Loucy (cell line): ENCODE results near the gene IGSF23.

Source experiments
- H2AFZ ChIP-seq: fragments of 200-600 bp; sonication (generic); 2 replicates; pipeline ENCODE4 v1.6.0; 2016; ENCODE audit warnings: antibody characterized with exemption, mild to moderate bottlenecking, low read length, moderate library complexity
- H3F3A ChIP-seq: fragments of 200-600 bp; 2 replicates; pipeline ENCODE4 v1.6.0; 2016; ENCODE audit warnings: antibody characterized with exemption, low read depth, mild to moderate bottlenecking
- H3K27me3 ChIP-seq: fragments of 200-600 bp; sonication (generic); 2 replicates; pipeline ENCODE4 v1.6.1; 2014; ENCODE audit warnings: low read length, mild to moderate bottlenecking; ENCODE audit not compliant: insufficient read depth, poor library complexity, severe bottlenecking
- H3K36me3 ChIP-seq: fragments of 200-600 bp; sonication (generic); 2 replicates; pipeline ENCODE4 v1.6.1; 2016; ENCODE audit warnings: low read length; ENCODE audit not compliant: insufficient read depth
- H3K4me1 ChIP-seq: fragments of 200-600 bp; sonication (generic); 2 replicates; pipeline ENCODE4 v1.5.1; 2014; ENCODE audit warnings: low read length, mild to moderate bottlenecking; ENCODE audit not compliant: insufficient read depth, poor library complexity, severe bottlenecking
- H3K4me2 ChIP-seq: fragments of 200-600 bp; sonication (generic); 2 replicates; pipeline ENCODE4 v1.6.0; 2014; ENCODE audit warnings: antibody characterized with exemption, low read length, low read depth, mild to moderate bottlenecking; ENCODE audit not compliant: poor library complexity, severe bottlenecking
- H3K4me3 ChIP-seq: fragments of 200-600 bp; sonication (generic); 2 replicates; pipeline ENCODE4 v1.5.1; 2014; ENCODE audit warnings: low read length, mild to moderate bottlenecking, mixed read lengths; ENCODE audit not compliant: poor library complexity, severe bottlenecking
- H3K79me2 ChIP-seq: fragments of 200-600 bp; sonication (generic); 2 replicates; pipeline ENCODE4 v1.6.1; 2014; ENCODE audit warnings: low read length; ENCODE audit not compliant: insufficient read depth
- H3K9ac ChIP-seq: fragments of 200-600 bp; sonication (generic); 2 replicates; pipeline ENCODE4 v1.6.0; 2014; ENCODE audit warnings: mild to moderate bottlenecking, low read depth, low read length, moderate library complexity; ENCODE audit not compliant: poor library complexity, severe bottlenecking
- H3K9me2 ChIP-seq: fragments of 200-600 bp; sonication (generic); replicated peaks from 2 replicates; pipeline ENCODE4 v1.6.1; 2016; ENCODE audit warnings: low read depth, low read length, mixed read lengths
- H3K9me3 ChIP-seq: fragments of 200-600 bp; sonication (generic); 2 replicates; pipeline ENCODE4 v1.6.1; 2014; ENCODE audit warnings: mild to moderate bottlenecking, antibody characterized with exemption, low read length, low read depth; ENCODE audit not compliant: insufficient read depth
- H4K20me1 ChIP-seq: fragments of 200-600 bp; sonication (generic); 2 replicates; pipeline ENCODE4 v1.6.0; 2014; ENCODE audit warnings: antibody characterized with exemption, low read length, mild to moderate bottlenecking; ENCODE audit not compliant: insufficient read depth, poor library complexity, severe bottlenecking
- CTCF ChIP-seq: fragments of 200-600 bp; sonication (generic); conservative IDR thresholded peaks from 2 replicates; pipeline ENCODE4 v1.5.1; 2014; ENCODE audit warnings: mild to moderate bottlenecking, antibody characterized with exemption, low read length
- EZH2phosphoT487 ChIP-seq: fragments of 200-600 bp; IDR thresholded peaks from 2 replicates; pipeline ENCODE4 v1.6.1; 2018; ENCODE audit warnings: antibody characterized with exemption, mild to moderate bottlenecking, moderate library complexity, borderline replicate concordance

Gene IGSF23

GRCh38 chr19:44685877-44686276 is 72.5 kb downstream of the IGSF23 start:
- H2AFZ ChIP-seq: no peak overlapping the region
- no peak overlapping the region for H3K4me2 ChIP-seq
- no peaks in the 10 kb centered on the region for H3F3A ChIP-seq
- H3K9ac ChIP-seq: no peak overlapping the region
- no peaks in the 10 kb centered on the region for H3K79me2 ChIP-seq
- no peaks in the 10 kb centered on the region for H4K20me1 ChIP-seq
- no peak overlapping the region for H3K4me3 ChIP-seq
- no peaks in the 10 kb centered on the region for H3K36me3 ChIP-seq
- no peaks in the 10 kb centered on the region for H3K9me3 ChIP-seq
- TF ChIP-seq CTCF (no peak), EZH2phosphoT487 (no peak)
- no peaks in the 10 kb centered on the region for H3K4me1 ChIP-seq
- H3K27me3 ChIP-seq: no peaks in the 10 kb centered on the region
- no peaks in the 10 kb centered on the region for H3K9me2 ChIP-seq
